Activated naive CD8-positive, alpha-beta T cell (primary cell): ENCODE measurements around the gene NPAT.

ENCODE experiments used
- H3K27ac Mint-ChIP-seq: one replicate; pipeline ENCODE4 v1.8.0; 2021; ENCODE audit warnings: mixed read lengths
- H3K27me3 Mint-ChIP-seq: one replicate; pipeline ENCODE4 v1.8.0; 2021; ENCODE audit warnings: mixed read lengths
- H3K36me3 Mint-ChIP-seq: one replicate; pipeline ENCODE4 v1.8.0; 2021; ENCODE audit warnings: mixed read lengths
- H3K4me1 Mint-ChIP-seq: one replicate; pipeline ENCODE4 v1.8.0; 2021; ENCODE audit warnings: low read depth, mixed read lengths
- H3K4me3 Mint-ChIP-seq: one replicate; pipeline ENCODE4 v1.8.0; 2021; ENCODE audit warnings: mild to moderate bottlenecking, mixed read lengths
- H3K9me3 Mint-ChIP-seq: one replicate; pipeline ENCODE4 v1.8.0; 2021; ENCODE audit warnings: low read depth, mixed read lengths

Gene NPAT

DNA sequence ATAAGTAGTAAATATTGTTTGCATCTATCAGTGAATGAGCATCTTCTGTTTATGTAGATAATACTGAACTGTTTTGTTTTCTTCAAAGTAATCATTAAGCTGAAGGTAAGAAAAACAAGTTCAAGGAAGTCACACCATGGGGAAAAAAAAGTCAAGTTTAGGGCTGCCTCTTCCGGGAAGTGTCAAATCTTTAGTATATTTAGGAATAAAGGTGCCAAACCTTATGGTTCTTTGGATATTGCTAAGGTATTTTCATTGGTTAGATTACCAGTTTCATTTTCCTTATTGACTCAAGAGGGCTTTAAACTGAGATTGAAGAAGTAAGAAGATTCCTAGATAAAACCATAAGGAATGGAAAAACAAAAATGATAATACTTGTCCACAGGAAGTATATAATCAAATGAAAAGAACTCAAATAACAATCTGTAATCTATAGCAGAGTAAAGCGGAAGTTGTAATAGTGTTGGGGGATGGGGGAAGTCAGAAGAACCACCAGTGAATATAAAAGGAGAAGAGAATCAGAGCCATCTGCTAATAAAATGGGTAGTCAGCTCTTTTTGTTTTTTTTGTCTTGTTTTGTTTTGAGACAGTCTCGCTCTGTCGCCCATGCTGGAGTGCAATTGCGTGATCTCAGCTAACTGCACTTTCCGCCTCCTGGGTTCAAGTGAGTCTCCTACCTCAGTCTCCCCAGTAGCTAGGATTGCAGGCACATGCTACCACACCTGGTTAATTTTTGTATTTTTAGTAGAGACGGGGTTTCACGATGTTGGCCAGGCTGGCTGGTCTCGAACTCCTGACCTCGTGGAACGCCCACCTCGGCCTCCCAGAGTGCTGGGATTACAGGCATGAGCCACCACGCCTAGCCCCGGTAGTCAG, 2.7 kb upstream of the NPAT start:
- Mint-ChIP-seq H3K4me1 (peaks cover 59% of the 10 kb centered on the region), H3K9me3 (no peaks in the 10 kb centered on the region), H3K27ac (no peak overlapping the region), H3K36me3 (peaks cover 3% of the 10 kb centered on the region), H3K27me3 (no peaks in the 10 kb centered on the region), H3K4me3 (no peak overlapping the region)

DNA sequence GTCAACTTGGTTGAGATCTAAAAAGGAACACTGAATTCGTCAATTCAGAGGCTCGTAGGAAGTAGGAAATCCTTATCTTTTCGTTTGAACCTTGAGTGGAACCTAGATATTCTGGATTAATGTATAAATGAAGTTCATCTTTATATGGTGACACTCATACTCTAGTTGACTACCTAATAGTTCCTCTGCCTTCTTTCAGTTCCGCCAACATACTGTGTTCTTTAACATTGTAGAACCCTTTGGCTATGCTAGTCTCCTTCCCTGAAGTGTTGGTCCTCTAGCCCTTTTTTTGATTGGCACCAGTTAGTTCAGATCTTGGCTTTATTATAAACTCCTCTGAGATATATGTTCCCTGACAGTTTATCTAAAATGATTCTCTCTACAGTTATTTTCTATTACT, 1.9 kb upstream of the NPAT start:
- H3K9me3 Mint-ChIP-seq, result no peaks in the 10 kb centered on the region
- no peak overlapping the region for H3K27ac Mint-ChIP-seq
- peaks cover 4% of the 10 kb centered on the region for H3K36me3 Mint-ChIP-seq
- peaks cover 59% of the 10 kb centered on the region for H3K4me1 Mint-ChIP-seq
- no peak overlapping the region for H3K4me3 Mint-ChIP-seq
- no peaks in the 10 kb centered on the region for H3K27me3 Mint-ChIP-seq

DNA sequence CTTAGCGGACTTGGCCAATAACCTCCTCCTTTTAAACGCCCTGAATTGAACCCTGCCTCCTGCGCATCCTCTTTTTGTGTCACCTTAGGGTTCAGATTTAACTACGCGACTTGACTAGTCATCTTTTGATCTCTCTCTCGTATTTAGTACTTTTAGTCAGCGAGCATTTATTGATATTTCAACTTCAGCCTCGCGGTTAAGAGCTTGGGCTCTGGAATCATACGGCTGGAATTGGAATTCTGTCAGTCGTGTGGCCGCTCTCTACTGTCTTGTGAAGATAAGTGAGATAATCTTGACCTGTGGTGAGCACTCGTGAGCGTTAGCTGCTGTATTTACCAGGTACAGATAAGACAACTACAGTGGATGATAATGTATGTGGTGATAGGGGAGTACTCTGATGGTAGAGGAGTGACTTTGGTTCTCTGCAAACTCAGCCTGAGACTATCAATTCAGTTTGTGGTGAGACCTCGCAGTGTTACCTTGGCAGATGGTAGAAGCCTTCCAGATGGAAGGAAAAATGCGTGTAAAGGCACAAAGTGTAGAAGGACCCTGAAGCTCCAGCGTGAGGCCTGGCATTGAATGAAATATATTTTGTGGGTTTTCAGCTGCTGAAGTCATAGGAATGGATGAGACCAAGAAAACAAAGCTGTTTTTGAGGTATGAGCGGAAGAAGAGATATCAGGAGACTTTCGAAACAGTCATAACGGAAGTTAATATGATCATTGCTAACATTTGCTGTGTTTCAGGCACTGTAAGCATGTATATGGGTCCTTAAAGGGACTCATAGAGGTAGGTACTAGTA, 1.1 kb upstream of the NPAT start:
- Mint-ChIP-seq H3K9me3 (no peaks in the 10 kb centered on the region), H3K36me3 (peaks cover 4% of the 10 kb centered on the region), H3K4me3 (no peak overlapping the region), H3K27me3 (no peaks in the 10 kb centered on the region), H3K27ac (no peak overlapping the region), H3K4me1 (peaks cover 60% of the 10 kb centered on the region)

DNA sequence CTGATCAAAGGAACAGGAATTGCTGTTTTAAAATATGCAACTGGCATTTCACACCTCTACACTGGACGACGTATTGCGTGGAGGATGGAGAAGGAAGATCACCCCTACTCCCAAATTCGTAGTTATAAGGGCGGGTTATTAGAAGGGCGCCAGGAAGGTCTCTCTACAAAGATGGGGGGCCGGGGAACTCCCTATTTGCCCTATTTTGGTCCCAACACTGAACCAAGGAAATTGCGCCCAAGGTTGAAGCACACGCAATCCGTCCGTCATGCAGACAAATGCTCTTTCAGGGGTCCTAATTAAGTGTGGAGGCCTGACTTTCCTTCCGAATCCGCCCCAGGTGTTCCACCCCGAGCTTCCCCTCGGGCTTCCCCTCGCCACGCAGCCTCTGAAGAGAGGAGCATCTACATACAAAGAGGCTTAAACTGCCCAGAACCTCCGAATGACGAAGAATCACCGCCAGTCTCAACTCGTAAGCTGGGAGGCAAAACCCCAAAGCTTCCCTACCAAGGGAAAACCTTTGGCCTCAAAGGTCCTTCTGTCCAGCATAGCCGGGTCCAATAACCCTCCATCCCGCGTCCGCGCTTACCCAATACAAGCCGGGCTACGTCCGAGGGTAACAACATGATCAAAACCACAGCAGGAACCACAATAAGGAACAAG, 396 bp downstream of the NPAT start:
- no peaks in the 10 kb centered on the region for H3K27me3 Mint-ChIP-seq
- peaks cover 62% of the 10 kb centered on the region for H3K4me1 Mint-ChIP-seq
- H3K36me3 Mint-ChIP-seq, result peaks cover 3% of the 10 kb centered on the region
- H3K4me3 Mint-ChIP-seq, result no peak overlapping the region
- H3K9me3 Mint-ChIP-seq, result no peaks in the 10 kb centered on the region
- no peak overlapping the region for H3K27ac Mint-ChIP-seq

DNA sequence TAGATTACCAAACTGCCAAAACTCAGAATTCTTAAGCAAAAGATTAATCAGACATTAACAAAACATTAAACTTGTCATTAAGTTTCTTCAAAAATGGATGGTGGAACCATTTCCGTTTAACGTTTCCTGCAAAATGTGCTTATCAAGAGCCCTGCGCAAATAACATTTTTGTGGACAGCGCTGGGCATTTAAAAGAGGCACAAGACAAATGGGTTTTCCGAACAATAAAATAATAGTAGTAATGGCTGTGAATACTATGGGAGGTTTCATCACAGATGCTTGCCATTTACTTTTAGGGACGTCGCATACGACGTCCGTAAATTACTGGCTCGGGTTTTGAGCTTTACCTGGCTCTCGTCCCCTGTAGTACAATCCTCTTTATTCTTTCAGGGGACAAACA, 1.1 kb downstream of the NPAT start:
- Mint-ChIP-seq H3K27ac (no peak overlapping the region), H3K27me3 (no peaks in the 10 kb centered on the region), H3K4me3 (no peak overlapping the region), H3K9me3 (no peaks in the 10 kb centered on the region), H3K4me1 (peaks cover 63% of the 10 kb centered on the region), H3K36me3 (peaks cover 3% of the 10 kb centered on the region)

DNA sequence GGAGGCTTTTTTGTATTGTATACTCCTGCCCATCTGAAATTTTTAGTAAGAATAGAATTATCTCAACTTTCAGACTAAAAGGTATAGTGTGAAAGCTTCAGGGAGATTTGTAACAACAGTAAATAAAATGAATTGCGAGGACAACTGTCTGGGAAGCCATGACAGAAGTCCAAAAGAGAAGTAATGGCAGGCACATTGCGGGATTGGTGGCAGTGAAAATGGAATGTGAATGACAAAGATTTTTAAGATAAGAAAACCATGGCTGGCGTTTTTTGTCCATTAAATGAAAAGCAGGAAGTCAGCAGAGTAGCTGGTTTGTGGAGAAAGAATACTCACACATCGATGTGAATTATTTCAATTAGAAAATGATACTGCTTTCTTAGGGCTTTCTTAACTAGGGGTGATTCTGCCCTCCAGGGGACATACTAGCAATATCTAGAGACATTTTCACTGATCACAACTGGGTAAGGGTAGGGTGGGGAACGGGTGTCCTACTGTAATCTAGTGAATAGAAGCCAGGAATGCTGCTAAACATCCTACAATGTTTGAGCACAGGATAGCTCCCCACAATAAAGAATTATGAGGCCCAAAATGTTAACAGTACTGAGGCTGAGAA, 1.6 kb downstream of the NPAT start:
- Mint-ChIP-seq H3K9me3 (no peaks in the 10 kb centered on the region), H3K36me3 (peaks cover 3% of the 10 kb centered on the region), H3K4me1 (peaks cover 65% of the 10 kb centered on the region), H3K4me3 (no peak overlapping the region), H3K27ac (no peak overlapping the region), H3K27me3 (no peaks in the 10 kb centered on the region)

DNA sequence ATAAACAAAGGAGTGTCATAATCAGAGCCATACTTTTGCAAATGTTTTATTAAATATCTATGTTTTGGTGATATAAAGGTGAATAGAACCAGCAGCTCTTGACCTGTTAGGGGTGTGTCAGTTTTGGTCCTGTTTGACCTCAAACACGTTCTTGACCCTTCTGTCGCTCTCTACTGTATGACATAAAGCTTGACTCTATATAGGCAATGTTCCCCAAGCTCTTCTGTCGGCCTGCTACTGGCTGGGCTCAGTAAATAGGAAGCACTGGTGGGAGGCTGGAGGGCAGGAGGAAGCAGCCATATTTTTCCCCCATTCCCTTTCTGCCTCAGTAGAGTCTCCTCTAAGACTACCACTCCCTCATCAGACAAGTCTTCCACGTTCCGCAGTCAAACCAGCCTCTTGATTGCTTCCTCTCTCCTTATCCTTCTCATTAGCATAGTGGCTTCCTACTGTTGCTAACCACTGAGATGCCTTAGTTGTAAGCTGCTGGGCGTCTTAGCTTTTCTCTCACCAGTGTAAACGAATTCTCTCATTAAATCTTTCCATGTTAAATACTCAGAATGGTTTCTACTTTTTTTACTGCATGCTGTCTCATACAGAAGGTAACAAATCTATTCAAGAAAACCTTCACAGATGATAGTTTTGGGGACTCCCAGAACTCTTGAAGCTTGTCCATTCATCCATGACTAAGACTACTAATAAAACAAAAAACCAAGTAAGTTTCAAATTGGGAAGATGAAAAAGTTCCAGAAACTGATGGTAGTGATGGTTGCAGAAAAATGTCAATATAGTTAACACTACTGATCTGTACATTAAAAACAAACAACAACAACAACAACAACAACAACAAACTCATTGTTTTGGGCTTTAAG, 3.3 kb downstream of the NPAT start:
- Mint-ChIP-seq H3K27ac (peak overlapping the region; percentile 90), H3K27me3 (no peaks in the 10 kb centered on the region)

DNA sequence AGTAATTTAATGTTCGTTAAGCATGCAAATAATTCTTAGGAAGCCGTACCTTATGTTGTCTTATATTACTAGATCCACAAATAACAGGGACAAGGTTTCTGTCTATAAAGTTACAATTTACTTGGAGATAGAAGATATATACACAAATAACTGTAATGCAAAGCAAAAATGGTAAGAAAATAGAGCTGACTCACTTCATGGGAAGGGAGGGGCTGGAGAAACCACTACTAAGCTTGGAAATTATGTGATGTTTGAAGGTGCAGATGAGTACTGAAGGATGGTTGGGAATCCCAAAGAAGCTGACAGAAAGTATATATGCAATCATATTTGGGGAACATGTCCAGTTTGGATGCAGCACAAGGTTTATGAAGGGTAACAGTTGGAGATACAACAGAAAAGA, 4.0 kb downstream of the NPAT start:
- Mint-ChIP-seq H3K4me1 (peaks cover 70% of the 10 kb centered on the region), H3K4me3 (peak overlapping the region; percentile 72), H3K36me3 (peaks cover 6% of the 10 kb centered on the region), H3K27me3 (no peaks in the 10 kb centered on the region), H3K27ac (peak overlapping the region; percentile 90), H3K9me3 (no peaks in the 10 kb centered on the region)

More for the DNA sequence above, 3.3 kb downstream of the NPAT start:
- Mint-ChIP-seq H3K4me3 (no peak overlapping the region), H3K4me1 (peaks cover 63% of the 10 kb centered on the region), H3K36me3 (peaks cover 3% of the 10 kb centered on the region), H3K9me3 (no peaks in the 10 kb centered on the region)

DNA sequence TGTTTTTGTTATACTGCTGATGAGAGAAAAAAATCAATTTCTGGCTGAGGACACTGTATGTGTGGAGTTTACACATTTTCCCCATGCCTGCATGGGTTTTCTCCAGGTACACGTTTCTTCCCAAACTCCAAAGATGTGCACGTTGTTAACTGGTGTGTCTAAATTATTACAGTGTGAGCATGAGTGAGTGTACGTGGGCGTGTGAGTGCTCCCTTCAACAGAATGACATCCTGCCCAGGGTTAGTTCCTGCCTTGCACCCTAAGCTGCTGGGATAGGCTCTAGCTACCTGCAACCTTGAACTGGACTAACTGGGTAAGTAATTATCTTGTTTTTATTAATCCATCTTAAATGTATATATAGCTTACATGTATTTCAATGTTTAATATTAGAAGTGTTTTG, 5.5 kb downstream of the NPAT start:
- peak overlapping the region; percentile 63 for H3K4me3 Mint-ChIP-seq
- H3K9me3 Mint-ChIP-seq, result no peaks in the 10 kb centered on the region
- peak overlapping the region; percentile 79 for H3K27ac Mint-ChIP-seq
- no peaks in the 10 kb centered on the region for H3K27me3 Mint-ChIP-seq
- H3K36me3 Mint-ChIP-seq, result peaks cover 9% of the 10 kb centered on the region
- H3K4me1 Mint-ChIP-seq, result peaks cover 80% of the 10 kb centered on the region

DNA sequence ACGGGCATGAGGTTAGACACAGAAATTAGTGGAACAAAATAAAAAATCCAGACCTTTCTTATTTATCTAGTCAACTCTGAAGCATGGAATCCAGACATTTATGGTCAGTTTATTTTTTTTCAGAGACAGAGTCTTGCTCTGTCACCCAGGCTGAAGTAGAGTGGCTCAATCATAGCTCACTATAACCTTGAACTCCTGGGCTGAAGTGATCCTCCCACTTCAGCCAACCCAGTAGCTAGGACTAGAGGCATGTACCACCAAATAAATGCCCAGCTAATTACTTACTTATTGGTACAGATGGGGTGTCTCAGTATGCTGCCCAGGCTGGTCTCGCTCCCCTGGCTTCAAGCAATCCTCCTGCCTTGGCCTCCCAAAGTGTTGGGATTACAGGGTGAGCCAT, 8.7 kb downstream of the NPAT start:
- H3K36me3 Mint-ChIP-seq, result peaks cover 16% of the 10 kb centered on the region
- no peaks in the 10 kb centered on the region for H3K9me3 Mint-ChIP-seq
- peak overlapping the region; percentile 8 for H3K4me3 Mint-ChIP-seq
- no peaks in the 10 kb centered on the region for H3K27me3 Mint-ChIP-seq
- H3K27ac Mint-ChIP-seq, result peak overlapping the region; percentile 47
- peaks cover 79% of the 10 kb centered on the region for H3K4me1 Mint-ChIP-seq

DNA sequence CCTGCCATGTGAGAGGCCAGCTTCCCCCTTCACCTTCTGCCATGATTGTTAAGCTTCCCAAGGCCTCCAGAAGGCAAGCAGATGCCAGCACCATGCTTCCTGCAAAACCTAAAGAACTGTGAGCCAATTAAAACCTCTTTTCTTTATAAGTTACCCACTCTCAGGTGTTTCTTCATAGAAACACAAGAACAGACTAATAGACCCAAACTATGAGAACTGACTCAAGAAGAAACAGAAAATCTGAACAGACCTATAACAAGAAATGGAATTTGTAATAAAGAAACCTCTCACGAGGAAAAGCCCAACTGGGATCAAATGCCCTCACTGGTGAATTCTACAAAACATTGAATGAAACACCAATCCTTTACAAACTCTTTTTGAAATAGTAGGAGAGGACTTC, 12.0 kb downstream of the NPAT start:
- no peaks in the 10 kb centered on the region for H3K9me3 Mint-ChIP-seq
- peak overlapping the region; percentile 76 for H3K27ac Mint-ChIP-seq
- H3K4me1 Mint-ChIP-seq, result peaks cover 61% of the 10 kb centered on the region
- H3K36me3 Mint-ChIP-seq, result peaks cover 31% of the 10 kb centered on the region
- H3K4me3 Mint-ChIP-seq, result peak overlapping the region; percentile 33
- H3K27me3 Mint-ChIP-seq, result no peaks in the 10 kb centered on the region

DNA sequence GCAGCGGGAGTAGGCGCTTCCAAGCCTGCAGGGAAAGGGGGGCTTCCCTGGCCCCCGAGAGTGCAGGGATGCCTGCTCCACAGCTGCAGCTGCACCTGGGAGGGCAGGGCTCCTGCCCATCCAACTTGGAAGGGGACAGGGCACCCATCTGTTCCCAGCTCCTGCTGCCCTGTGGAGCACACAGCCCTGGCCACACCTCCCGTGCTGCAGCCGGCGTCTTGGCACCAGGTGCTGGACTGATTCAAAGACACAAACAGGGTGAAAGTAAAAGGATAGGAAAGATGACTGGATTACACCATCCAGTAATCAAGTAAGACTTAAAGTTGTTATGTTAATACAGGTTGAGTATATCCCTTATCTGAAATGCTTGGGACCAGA, 14.8 kb downstream of the NPAT start:
- Mint-ChIP-seq H3K9me3 (no peaks in the 10 kb centered on the region), H3K36me3 (peaks cover 45% of the 10 kb centered on the region), H3K4me3 (no peak overlapping the region), H3K27me3 (no peaks in the 10 kb centered on the region), H3K27ac (no peak overlapping the region), H3K4me1 (peaks cover 61% of the 10 kb centered on the region)

DNA sequence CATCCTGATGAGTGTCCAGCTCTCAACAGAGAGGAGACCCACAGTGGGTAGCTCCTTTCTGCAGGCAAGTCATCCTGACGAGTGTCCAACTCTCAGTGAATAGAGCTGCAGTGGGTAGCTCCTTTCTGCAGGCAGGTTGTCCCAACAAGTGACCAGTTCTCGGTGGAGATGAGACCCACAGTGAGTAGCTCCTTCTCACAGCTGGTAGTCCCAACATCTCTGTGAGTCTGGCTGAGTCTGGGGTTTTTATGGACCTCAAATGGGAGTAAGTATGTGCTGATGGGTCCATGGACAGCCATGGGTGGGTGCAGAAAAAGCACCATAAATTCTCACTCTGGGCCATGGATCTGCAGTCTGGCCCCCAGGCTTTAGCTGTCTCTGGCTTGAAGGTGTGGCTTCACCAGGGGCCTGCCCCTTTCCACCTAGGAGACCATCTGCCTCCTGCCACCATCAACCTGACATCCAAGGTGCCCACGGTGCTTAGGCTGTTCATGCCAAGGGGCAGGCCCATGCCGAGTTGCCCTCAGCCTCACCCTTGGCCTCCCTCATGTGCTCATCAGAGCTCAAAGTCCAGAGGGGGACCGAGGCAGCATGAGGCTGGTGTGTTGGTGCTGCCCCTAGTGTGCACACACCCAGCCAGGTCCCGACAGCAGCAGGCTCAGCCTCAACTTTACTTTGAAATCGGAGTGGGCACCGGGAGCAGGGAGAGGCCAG, 15.3 kb downstream of the NPAT start:
- Mint-ChIP-seq H3K4me1 (peaks cover 62% of the 10 kb centered on the region), H3K9me3 (no peaks in the 10 kb centered on the region), H3K27ac (no peak overlapping the region), H3K4me3 (no peak overlapping the region), H3K27me3 (no peaks in the 10 kb centered on the region), H3K36me3 (peaks cover 45% of the 10 kb centered on the region)
